Measurements from ENCODE around the gene EDIL3. TPM values are rescaled to one million over a fixed set of nuclear protein-coding genes. Genes with fewer than 3 reads are reported as not detected.

Gene EDIL3
- total RNA-seq, 1 experiment from 2014 or later, result not detected

GRCh38 chr5:84202136-84202535 is 182.5 kb downstream of the EDIL3 start:
- CTCF ChIA-PET, result no interaction called here
- no peaks in the 10 kb centered on the region for H3K36me3 ChIP-seq (ENCODE audit: control insufficient read depth, insufficient read depth, low read length)
- H3K4me1 ChIP-seq, result no peaks in the 10 kb centered on the region
- peaks cover 7% of the 10 kb centered on the region for H3K27me3 Mint-ChIP-seq (ENCODE audit: insufficient read depth, unreplicated experiment)
- H3K9me3 ChIP-seq, result no peaks in the 10 kb centered on the region
- DNase-seq, result no peak
- BruUV-seq (replicated peaks), result no TSS peak
- H3K4me3 ChIP-seq (ENCODE audit: low read depth, low read length), result no peak overlapping the region
- H3K36me3 Mint-ChIP-seq (ENCODE audit: insufficient read depth, unreplicated experiment), result no peaks in the 10 kb centered on the region
- H3K4me3 Mint-ChIP-seq (ENCODE audit: unreplicated experiment), result no peak overlapping the region
- H3K9me3 Mint-ChIP-seq (ENCODE audit: unreplicated experiment), result no peaks in the 10 kb centered on the region
- no peaks in the 10 kb centered on the region for H3K27me3 ChIP-seq (replicated peaks; ENCODE audit: control insufficient read depth, insufficient read depth, low read length)
- POLR2A ChIA-PET, result no interaction called here
- TF ChIP-seq, protein P1, sequence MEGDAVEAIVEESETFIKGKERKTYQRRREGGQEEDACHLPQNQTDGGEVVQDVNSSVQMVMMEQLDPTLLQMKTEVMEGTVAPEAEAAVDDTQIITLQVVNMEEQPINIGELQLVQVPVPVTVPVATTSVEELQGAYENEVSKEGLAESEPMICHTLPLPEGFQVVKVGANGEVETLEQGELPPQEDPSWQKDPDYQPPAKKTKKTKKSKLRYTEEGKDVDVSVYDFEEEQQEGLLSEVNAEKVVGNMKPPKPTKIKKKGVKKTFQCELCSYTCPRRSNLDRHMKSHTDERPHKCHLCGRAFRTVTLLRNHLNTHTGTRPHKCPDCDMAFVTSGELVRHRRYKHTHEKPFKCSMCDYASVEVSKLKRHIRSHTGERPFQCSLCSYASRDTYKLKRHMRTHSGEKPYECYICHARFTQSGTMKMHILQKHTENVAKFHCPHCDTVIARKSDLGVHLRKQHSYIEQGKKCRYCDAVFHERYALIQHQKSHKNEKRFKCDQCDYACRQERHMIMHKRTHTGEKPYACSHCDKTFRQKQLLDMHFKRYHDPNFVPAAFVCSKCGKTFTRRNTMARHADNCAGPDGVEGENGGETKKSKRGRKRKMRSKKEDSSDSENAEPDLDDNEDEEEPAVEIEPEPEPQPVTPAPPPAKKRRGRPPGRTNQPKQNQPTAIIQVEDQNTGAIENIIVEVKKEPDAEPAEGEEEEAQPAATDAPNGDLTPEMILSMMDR (IDR thresholded peaks at IDR 0.05; ENCODE audit: insufficient read depth in 1 of 2, low read depth in 1 of 2, low read length in 1 of 2, severe bottlenecking in 1 of 2, unreplicated experiment in 1 of 2), result no peak
- intact Hi-C loops (cut with micrococcal nuclease; ENCODE audit: unreplicated experiment), result no loop called here
- no peaks in the 10 kb centered on the region for H3K4me1 Mint-ChIP-seq (ENCODE audit: low read depth, unreplicated experiment)
- H3K27ac Mint-ChIP-seq (ENCODE audit: unreplicated experiment), result no peak overlapping the region

DNA sequence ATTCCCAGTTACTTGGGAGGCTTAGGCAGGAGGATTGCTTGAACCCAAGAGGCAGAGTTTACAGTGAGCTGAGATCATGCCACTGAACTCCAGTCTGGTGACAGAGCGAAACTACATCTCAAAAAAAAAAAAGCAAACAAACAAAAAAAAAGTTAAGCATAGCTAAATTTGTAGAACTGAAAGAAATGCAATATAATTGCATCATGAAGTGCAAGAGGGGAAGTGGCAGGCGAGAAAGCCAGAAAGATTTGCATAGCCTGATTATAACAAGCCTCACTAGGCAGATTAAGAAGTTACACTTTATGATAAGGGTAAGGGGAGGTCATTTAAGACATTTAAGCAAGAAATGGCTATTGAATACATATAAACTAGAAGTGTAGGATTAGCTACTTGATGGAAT is 187.1 kb downstream of the EDIL3 start:
- TF ChIP-seq, protein P1 (IDR thresholded peaks at IDR 0.05; ENCODE audit: insufficient read depth in 1 of 2, low read depth in 1 of 2, low read length in 1 of 2, severe bottlenecking in 1 of 2, unreplicated experiment in 1 of 2), result no peak
- Mint-ChIP-seq H3K4me1 (ENCODE audit: low read depth, unreplicated experiment) (no peaks in the 10 kb centered on the region), H3K4me3 (ENCODE audit: unreplicated experiment) (no peak overlapping the region), H3K36me3 (ENCODE audit: insufficient read depth, unreplicated experiment) (no peaks in the 10 kb centered on the region), H3K27me3 (ENCODE audit: insufficient read depth, unreplicated experiment) (peaks cover 7% of the 10 kb centered on the region), H3K27ac (ENCODE audit: unreplicated experiment) (no peak overlapping the region), H3K9me3 (ENCODE audit: unreplicated experiment) (no peaks in the 10 kb centered on the region)
- Histone ChIP-seq H3K9me3 (no peaks in the 10 kb centered on the region), H3K4me3 (ENCODE audit: low read depth, low read length) (no peak overlapping the region), H3K27me3 (replicated peaks; ENCODE audit: control insufficient read depth, insufficient read depth, low read length) (no peaks in the 10 kb centered on the region), H3K36me3 (ENCODE audit: control insufficient read depth, insufficient read depth, low read length) (no peaks in the 10 kb centered on the region), H3K4me1 (no peaks in the 10 kb centered on the region)
- ChIA-PET POLR2A (no interaction called here), CTCF (interaction anchor here (0.6 kb wide), 1 partner anchor 91 kb away, joined by 3 read pairs; no protein-coding TSS in a partner anchor)
- intact Hi-C loops (cut with micrococcal nuclease; ENCODE audit: unreplicated experiment), result no loop called here
- no peak for DNase-seq
- BruUV-seq (replicated peaks), result no TSS peak

DNA sequence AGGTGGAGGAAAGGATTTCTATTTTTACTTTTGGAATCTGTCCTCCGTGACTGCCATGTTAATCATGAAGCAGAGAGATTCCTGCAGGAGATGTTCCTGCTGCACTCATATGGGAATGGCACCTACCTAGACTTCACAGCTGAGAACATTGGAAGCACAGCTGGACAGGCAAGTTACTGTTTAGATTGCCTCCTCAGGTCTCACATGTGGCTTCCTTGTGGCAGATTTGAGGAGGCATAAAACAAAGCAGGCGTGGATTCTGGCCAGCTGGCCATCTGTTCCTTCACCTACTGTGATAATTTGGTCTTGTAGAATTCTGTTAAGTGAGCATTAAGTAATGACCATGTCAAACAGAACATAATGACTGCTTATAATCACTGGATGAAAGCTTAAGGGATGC is 193.4 kb downstream of the EDIL3 start:
- TF ChIP-seq, protein P1 (IDR thresholded peaks at IDR 0.05; ENCODE audit: insufficient read depth in 1 of 2, low read depth in 1 of 2, low read length in 1 of 2, severe bottlenecking in 1 of 2, unreplicated experiment in 1 of 2), result no peak
- no peaks in the 10 kb centered on the region for H3K27me3 ChIP-seq (replicated peaks; ENCODE audit: control insufficient read depth, insufficient read depth, low read length)

More for the DNA sequence above, 193.4 kb downstream of the EDIL3 start:
- no peak overlapping the region for H3K4me3 ChIP-seq (ENCODE audit: low read depth, low read length)
- Mint-ChIP-seq H3K4me1 (ENCODE audit: low read depth, unreplicated experiment) (no peaks in the 10 kb centered on the region), H3K27me3 (ENCODE audit: insufficient read depth, unreplicated experiment) (peaks cover 2% of the 10 kb centered on the region), H3K9me3 (ENCODE audit: unreplicated experiment) (no peaks in the 10 kb centered on the region), H3K4me3 (ENCODE audit: unreplicated experiment) (no peak overlapping the region), H3K36me3 (ENCODE audit: insufficient read depth, unreplicated experiment) (no peaks in the 10 kb centered on the region), H3K27ac (ENCODE audit: unreplicated experiment) (no peak overlapping the region)
- H3K36me3 ChIP-seq (ENCODE audit: control insufficient read depth, insufficient read depth, low read length), result no peaks in the 10 kb centered on the region
- no peak for DNase-seq
- no peaks in the 10 kb centered on the region for H3K9me3 ChIP-seq
- no TSS peak for BruUV-seq (replicated peaks)
- intact Hi-C loops (cut with micrococcal nuclease; ENCODE audit: unreplicated experiment), result no loop called here
- ChIA-PET POLR2A (no interaction called here), CTCF (interaction anchor here (0.6 kb wide), 1 partner anchor 968 kb away, joined by 3 read pairs; no protein-coding TSS in a partner anchor)
- H3K4me1 ChIP-seq, result no peaks in the 10 kb centered on the region
